ENCODE results near the gene PSIP1.
A peak's percentile ranks its signal among the peaks of the same experiment; 100 is the strongest.
"Not testable (repeated sequence)": the region's sequence is repeated elsewhere in the genome, so short reads cannot be mapped to it uniquely, and the experiment has no call there.

The PSIP1 gene

DNA sequence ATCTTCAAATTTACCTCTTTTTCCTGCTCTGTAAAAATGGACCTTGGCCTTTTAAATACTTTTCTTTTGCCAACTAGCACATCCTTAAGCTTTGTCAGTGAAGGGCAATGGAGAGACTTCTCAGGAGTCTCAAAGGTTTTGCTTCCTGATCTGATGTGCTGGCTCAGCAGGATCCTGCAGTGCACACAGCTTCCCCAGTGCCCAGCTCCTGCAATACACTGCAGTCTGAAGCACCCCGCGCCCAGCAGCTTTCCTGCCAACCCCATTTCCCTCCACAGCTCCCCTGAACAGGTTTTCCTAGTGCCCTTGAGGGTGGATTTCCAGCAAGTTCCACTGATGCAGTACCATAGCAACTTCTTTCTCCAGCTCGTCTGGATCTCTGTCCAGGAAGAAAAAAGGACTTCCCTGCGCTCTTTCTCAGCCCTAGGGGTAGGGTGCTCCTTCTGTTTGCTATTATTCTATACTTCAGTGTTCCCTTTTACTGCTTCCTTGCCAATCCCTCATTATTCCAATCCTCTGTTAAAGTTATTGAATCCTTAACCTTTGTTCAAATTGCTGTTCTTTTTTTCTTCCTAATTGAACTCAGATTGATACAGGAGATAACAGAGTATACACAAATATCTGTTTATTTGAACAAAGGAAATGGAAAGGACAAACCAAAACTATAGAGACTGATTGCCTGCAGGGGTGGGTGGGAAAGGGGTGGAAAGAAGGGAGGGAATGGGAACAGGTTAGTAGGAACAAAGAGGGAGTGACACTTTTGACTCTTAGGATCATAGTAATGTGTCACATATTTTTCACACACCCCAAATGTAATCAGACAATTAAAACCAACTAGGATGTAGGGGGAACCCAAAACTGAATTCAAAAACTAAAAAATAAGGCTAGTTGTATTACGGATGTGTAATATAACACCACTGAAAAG, 79.6 kb downstream of the PSIP1 start:
- DNase-seq, result no peak

DNA sequence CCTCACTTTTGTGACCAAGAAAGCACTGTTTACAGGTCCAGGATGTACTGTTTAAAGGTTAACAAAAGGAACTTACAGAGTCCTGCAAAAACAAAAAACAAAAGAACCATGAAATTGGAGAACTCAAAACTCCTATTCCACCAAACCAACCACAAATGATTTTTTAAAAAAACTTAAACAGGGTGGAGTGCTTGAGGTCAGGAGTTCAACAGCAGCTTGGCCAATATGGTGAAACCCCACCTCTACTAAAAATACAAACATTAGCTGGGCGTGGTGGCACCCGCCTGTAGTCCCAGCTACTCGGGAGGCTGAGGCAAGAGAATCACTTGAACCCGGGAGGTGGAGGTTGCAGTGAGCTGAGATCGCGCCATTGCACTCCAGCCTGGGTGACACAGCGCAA, 83.1 kb downstream of the PSIP1 start:
- DNase-seq, result not testable (repeated sequence)

DNA sequence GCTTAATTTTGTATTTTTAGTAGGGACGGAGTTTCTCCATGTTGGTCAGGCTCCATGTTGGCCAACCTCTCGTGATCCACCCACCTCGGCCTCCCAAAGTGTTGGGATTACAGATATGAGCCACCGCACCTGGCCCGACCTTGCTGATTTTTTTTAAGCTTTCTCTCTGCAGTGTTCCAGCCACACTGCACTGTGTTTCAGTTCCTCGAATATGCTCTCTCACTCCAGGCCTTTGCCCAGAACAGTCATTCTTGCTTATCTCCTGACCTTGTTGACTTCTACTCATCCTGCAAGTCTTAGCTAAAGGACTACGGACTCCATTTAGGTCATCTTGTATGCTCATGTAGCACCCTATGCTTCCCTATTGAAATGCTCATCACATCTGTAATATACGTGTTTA, 84.8 kb downstream of the PSIP1 start:
- no peak for DNase-seq

DNA sequence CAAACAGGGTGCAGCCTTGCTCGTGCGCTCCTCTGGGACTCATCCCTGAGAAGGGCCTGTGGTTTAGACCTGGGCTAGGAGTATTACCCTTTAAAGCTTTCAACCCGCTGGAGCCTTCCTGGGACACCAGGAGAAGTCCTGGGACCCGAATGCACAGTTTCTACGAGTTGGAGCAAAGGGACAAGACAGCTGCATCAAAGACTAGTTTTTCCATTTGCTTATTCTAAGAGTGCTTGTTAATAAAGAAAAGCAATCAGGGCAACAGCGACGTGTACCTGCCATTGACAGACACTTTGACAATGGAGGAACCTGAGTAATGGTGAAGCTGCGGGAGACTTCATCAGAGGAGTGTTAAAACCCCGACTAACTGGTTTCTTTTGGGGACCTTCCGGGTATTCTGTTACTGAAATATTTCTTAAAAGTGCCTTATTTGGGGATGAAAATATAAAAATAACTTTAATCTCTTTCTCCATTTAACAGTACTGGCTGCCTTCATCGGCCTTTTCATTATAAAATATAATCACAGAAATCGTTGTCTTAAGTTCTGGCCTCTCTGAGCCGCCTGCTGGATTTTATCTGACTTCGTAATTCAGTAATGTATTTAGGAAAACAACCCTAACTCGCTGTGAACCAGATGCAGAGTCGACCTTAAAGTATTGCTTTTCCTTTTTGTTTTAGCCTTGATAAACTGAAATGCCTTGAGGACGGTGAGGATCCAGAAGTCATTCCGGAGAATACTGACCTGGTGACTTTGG, 87.4 kb downstream of the PSIP1 start:
- DNase-seq, result no peak

DNA sequence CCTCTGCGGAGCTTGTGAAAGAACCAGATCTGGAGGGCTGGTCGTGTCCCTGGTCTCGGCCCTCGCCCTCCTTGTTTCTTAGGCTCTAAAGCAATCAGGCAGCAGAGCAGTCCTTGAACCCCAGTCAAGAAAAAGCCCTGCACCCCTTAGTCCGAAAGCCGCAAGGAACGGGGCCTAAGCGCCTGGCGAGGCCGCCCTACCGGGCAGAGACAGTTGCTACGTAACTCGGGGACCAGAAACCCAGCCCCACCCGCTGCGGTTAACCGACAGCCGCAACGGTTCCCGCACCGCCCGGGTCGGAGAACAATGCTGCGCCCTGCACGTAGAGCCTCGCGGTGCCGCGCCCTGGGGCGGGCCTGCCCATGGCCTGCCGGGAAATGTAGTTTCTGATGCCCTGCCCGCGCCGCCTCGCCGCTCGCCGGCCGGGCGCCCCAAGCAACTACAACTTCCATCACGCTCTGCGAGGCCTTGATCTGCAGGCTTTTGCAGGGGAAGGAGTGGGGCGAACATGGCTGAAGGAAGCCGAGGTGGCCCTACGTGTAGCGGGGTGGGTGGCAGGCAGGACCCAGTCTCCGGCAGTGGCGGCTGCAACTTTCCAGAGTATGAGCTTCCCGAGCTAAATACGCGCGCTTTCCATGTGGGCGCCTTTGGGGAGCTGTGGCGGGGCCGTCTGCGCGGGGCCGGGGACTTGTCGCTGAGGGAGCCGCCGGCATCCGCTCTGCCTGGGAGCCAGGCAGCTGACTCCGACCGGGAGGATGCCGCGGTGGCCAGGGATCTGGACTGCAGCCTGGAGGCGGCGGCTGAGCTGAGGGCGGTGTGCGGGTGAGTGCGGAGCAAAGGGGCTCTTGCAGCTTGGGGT, 88.2 kb downstream of the PSIP1 start, which contains the start of gene SNAPC3:
SNAPC3 (plus strand) TSS at position 505 of the 859 bp plus-strand sequence; CDS start at position 509, 4 bp downstream.
- DNase-seq, result peak; percentile 94 to 97

DNA sequence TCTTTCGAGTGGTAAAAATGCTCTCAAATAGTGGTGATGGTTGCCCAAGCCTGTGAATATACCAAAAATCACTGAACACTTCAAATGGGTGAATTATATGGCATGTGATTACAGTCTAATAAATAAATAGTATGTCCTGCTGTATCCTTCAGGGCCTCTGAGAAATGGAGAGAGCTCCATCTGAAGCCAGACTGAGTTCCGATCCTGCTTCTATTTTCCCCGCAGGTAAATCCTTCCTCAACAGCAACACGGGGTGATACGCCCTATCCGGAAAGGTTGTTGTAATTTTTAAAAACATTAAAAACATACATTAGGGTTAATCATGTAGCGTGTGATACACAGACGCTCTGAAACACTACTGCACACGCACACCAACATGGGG, 88.8 kb downstream of the PSIP1 start:
- DNase-seq, result no peak

DNA sequence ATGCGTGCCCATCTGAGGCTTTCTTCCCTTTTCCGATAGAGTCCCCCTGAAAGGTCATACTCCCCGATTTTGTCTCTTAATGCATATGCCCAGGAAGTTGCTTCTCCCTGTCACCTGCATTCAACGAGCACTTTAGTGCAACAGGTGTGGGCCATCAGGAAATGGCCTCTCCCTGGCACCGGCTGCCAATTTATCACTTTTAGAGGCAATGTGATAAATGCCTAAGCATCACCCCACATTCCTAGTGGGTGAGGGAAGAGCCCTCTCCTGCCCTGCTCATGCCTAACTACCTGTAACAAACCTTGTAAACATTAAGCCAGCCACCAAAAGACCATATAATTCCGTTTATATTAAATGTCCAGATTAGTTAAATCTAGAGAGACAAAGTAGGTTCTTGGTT, 89.2 kb downstream of the PSIP1 start:
- DNase-seq, result no peak

DNA sequence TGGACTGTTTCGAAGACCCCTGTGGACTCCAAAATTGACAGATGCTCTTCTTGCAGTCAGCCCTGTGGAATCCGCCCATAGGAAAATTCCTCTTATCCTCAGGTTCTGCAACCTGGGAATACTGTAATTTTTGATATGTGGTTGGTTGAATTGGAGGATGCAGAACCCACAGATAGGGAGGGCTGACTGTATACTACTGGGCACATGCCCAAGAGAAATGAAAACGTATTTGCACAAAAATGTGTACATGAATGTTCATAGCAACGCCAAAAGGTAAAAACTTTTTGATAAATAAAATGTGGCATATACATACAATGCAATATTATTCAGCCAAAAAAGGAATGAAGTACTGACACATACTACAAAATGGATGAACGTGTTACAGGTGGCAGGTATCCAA, 90.0 kb downstream of the PSIP1 start:
- no peak for DNase-seq

DNA sequence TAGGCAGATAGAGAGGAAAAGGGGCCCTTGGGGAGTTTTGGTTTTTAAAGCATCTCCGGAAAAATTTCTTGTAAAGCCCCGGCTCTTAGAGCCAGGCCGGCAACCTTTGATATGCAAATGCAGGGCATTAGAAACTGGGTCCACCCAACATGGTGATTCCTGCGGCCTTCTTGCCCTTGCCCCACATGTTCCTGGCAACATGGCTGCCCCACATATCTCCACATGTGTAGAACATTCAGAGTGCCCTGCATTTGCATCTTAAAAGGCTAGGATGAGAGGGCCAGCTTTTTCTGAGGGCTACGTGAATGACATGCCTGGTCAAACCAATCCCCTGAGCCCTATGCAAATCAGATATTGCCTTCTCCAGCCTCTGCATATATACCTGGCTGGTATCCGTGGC, 93.1 kb downstream of the PSIP1 start:
- DNase-seq, result no peak

DNA sequence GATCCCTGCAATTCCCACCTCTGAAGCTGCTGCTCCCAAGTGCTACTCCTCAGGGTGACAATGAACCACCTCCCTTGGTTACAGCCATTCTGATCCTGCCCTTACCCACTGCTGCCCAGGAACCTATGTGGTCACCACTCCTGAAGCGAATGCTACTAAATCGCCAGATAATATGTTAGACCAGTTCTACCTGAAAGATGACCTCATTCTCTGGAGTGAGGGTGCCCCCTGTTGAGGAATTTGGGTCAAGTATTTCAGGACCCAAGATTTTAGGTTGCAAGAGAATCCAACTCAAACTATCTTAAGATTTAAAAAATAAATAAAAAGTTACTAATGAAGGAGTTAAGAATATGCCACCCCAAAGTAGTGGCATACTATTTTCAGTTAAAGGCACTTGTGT, 93.9 kb downstream of the PSIP1 start:
- DNase-seq, result peak in 1 of 2 experiments; percentile 18

Measured in NCI-H1930 (cell line).